Suprapubic skin (tissue), 4 donors: ENCODE measurements around the gene SEC23IP. TPM values are rescaled to one million over a fixed set of nuclear protein-coding genes. Genes with fewer than 3 reads are reported as not detected.

ENCODE experiments used
- DNase-seq, 2 donors: peaks; one replicate each; pipeline ENCODE4 v3.0.0-alpha.2; 2019; ENCODE audit warnings: low spot score in 2 of 2
- H3K27ac ChIP-seq: fragments of 200-600 bp; sonication (generic); one replicate; pipeline ENCODE4 v1.5.1; 2019
- H3K27me3 ChIP-seq: fragments of 200-600 bp; sonication (generic); one replicate; pipeline ENCODE4 v1.5.1; 2019
- H3K36me3 ChIP-seq: fragments of 200-600 bp; sonication (generic); one replicate; pipeline ENCODE4 v1.5.1; 2019
- H3K4me1 ChIP-seq: fragments of 200-600 bp; sonication (generic); one replicate; pipeline ENCODE4 v1.5.1; 2019
- H3K4me3 ChIP-seq: fragments of 200-600 bp; sonication (generic); one replicate; pipeline ENCODE4 v1.5.1; 2019; ENCODE audit warnings: mild to moderate bottlenecking
- H3K9me3 ChIP-seq: fragments of 200-600 bp; sonication (generic); one replicate; pipeline ENCODE4 v1.5.1; 2019
- EP300 ChIP-seq: sonication (generic); formaldehyde crosslinking; IDR thresholded peaks from one replicate; pipeline ENCODE4 v1.6.1; 2017; ENCODE audit warnings: antibody characterized with exemption
- POLR2A ChIP-seq, 2 donors: fragments of 450-650 bp; IDR thresholded peaks; one replicate each; pipeline ENCODE4 v1.6.1; 2017; ENCODE audit warnings: antibody characterized with exemption in 2 of 2, mild to moderate bottlenecking in 2 of 2, moderate library complexity in 2 of 2
- POLR2AphosphoS5 ChIP-seq, 3 donors: sonication (generic); formaldehyde crosslinking; IDR thresholded peaks; one replicate each; pipeline ENCODE4 v1.6.1; 2017; ENCODE audit warnings: antibody characterized with exemption in 3 of 3
- WGBS: methylation state at CpG from one replicate; pipeline ENCODE4 v1.1.5; 2018; 5-methylcytosine and 5-hydroxymethylcytosine counted together
- total RNA-seq, 4 donors: library from RNA; depleted of rRNA; stranded (reverse); fragments of >200 nt; gene quantifications; one replicate each; pipeline ENCODE4 v1.1.0, GENCODE V29; 2016
- TF ChIP-seq, protein P1 (sequence below), 2 donors: fragments of 200-600 bp in 1 of 2; fragments of 450-650 bp in 1 of 2; sonication (generic) in 1 of 2; IDR thresholded peaks; one replicate each; pipeline ENCODE4 v1.5.1; 2016 to 2019; ENCODE audit warnings: antibody characterized with exemption in 2 of 2, mild to moderate bottlenecking in 1 of 2, moderate library complexity in 1 of 2

The SEC23IP gene
- 10 to 100 TPM; 20.8 to 49.6 (median 24.2) TPM for total RNA-seq

DNA sequence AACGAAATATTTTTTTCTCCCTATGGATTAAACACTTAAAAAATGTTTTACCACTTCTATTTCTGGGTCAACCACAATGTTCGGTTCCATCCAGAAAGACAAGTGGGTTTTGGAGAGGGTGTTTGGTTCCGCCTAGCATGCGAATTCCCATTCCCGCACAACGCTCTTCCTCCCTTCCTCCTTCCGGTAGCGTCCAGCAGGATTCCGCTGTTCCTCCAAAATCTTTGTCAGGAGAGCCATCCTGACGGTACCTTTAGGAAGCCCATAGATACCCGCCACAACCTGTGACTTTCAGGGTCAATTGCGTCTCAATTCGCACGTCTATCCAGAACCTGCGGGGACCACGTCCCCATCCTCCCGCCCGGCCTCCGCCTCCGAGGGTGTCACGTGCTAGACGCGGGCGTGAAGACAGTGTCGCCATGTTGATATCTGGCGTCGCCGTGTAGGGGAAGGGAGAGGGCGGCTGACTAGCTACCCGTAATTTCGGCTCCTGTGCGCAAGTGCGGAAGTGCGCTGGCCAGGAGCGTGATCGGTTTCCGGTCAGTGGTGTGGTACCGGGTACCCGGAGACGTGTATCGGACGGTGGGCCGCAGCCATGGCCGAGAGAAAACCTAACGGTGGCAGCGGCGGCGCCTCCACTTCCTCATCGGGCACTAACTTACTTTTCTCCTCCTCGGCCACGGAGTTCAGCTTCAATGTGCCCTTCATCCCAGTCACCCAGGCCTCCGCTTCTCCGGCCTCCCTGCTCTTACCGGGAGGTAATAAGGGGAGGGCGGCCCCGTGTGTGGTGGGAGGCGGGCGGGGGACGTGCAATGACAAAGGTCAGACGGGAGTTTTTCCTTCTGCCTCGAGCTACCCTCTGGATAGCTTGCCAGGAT is at the start of gene SEC23IP:
SEC23IP (plus strand) TSS at position 543 of the 878 bp plus-strand sequence; CDS start at position 596, 53 bp downstream.
- H3K36me3 ChIP-seq = peaks cover 6% of the 10 kb centered on the region
- DNase-seq = peak; percentile 97 to 98
- TF ChIP-seq EP300 (no peak), POLR2A (IDR thresholded peaks at IDR 0.05) (peak in 1 of 2 donors; percentile 74), POLR2AphosphoS5 (IDR thresholded peaks at IDR 0.05) (peak; percentile 50 to 94 (median 79))
- TF ChIP-seq, protein P1, sequence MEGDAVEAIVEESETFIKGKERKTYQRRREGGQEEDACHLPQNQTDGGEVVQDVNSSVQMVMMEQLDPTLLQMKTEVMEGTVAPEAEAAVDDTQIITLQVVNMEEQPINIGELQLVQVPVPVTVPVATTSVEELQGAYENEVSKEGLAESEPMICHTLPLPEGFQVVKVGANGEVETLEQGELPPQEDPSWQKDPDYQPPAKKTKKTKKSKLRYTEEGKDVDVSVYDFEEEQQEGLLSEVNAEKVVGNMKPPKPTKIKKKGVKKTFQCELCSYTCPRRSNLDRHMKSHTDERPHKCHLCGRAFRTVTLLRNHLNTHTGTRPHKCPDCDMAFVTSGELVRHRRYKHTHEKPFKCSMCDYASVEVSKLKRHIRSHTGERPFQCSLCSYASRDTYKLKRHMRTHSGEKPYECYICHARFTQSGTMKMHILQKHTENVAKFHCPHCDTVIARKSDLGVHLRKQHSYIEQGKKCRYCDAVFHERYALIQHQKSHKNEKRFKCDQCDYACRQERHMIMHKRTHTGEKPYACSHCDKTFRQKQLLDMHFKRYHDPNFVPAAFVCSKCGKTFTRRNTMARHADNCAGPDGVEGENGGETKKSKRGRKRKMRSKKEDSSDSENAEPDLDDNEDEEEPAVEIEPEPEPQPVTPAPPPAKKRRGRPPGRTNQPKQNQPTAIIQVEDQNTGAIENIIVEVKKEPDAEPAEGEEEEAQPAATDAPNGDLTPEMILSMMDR (IDR thresholded peaks at IDR 0.05) = no peak
- no peaks in the 10 kb centered on the region for H3K27me3 ChIP-seq
- H3K27ac ChIP-seq = peak within 1 kb of the TSS; percentile 79
- WGBS = under 1% methylated on average over 48 of the region's 61 CpGs
- peaks cover 50% of the 10 kb centered on the region for H3K4me1 ChIP-seq
- H3K9me3 ChIP-seq = no peaks in the 10 kb centered on the region
- H3K4me3 ChIP-seq = peak within 1 kb of the TSS; percentile 75

DNA sequence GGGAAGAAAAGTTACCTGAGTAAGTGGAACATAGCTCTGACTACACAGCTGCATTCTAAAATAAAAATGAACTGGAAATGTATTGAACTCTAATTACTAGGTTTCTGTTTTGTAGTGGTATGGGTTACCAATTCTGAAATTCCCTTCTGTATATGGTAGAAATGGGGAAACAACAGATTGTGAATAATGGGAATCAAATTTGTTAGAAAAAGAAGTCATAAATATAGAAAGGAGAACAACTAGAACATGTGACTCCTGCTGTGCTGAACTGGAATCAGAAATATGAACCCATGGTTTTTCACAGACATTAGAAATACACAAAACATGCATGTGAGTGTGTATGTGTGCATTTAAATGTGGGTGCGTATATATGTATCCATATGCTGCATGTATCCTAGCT is 46.9 kb upstream of the SEC23IP start:
- WGBS = 93% methylated on average over 1 of the region's 1 CpG
- TF ChIP-seq POLR2A (IDR thresholded peaks at IDR 0.05) (no peak), EP300 (no peak), POLR2AphosphoS5 (IDR thresholded peaks at IDR 0.05) (no peak)
- TF ChIP-seq, protein P1 (IDR thresholded peaks at IDR 0.05) = no peak
- Histone ChIP-seq H3K36me3 (peaks cover 88% of the 10 kb centered on the region), H3K4me3 (no peak overlapping the region), H3K9me3 (no peaks in the 10 kb centered on the region), H3K27ac (no peak overlapping the region), H3K4me1 (no peaks in the 10 kb centered on the region), H3K27me3 (no peaks in the 10 kb centered on the region)
- DNase-seq = no peak

DNA sequence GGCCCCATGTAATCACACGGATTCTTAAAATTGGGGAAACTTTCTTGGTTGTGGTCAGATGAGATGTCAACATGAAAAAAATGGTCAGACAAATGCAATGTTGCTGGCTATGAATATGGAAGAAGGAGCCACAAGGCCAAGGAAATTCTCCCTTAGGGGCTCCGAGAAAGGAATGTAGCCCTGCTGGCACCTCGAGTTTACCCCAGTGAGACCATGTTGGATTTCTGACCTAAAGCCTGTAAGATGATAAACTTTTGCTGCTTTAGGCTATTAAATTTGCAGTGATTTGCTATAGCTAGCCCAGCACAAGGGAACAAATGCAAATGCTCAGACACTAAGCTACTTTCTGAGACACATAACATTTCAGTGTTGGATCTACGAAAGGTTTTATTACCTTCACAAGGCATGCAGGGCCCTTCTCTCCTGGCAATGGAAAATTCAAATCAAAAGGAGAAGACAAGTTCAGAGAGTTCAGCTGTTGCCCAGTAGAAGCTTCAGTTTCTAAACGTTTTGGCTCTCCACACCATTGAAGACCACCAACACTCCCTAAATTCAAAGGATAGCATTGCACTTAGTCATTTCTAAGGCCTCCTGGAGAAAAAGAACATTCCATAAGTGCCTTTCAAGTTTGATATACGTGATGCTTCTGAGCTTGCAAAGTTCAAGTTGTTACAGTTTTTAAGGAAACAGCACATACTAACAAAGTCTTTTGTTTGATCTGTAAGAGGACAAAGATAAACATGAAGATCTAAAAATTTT is 43.3 kb upstream of the SEC23IP start:
- 66% methylated on average over 6 of the region's 6 CpGs for WGBS
- no peak for DNase-seq
- H3K9me3 ChIP-seq = no peaks in the 10 kb centered on the region
- no peaks in the 10 kb centered on the region for H3K4me1 ChIP-seq
- H3K4me3 ChIP-seq = no peak overlapping the region
- TF ChIP-seq POLR2AphosphoS5 (IDR thresholded peaks at IDR 0.05) = no peak
- no peak for TF ChIP-seq POLR2A (IDR thresholded peaks at IDR 0.05)
- TF ChIP-seq EP300 = no peak
- TF ChIP-seq, protein P1 (IDR thresholded peaks at IDR 0.05) = no peak
- no peak overlapping the region for H3K27ac ChIP-seq
- peaks cover 78% of the 10 kb centered on the region for H3K36me3 ChIP-seq
- no peaks in the 10 kb centered on the region for H3K27me3 ChIP-seq

DNA sequence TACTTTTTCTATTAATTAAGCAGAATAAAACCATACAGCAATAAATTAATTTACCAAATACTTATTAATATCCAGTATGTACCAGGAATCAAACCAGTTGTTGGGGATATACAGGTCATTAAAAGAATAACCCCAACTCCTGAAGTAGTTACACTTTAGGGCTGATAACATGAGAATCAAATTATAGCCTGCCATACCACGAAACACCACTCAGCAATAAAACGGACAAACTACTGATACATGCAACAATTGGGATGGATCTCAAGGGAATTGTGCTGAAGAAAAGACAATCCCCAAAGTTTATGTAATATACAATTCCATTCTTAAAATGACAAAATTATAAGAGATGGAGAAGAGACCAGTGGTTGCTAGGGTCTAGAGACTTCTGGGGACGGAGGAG is 42.6 kb upstream of the SEC23IP start:
- WGBS = 95% methylated on average over 3 of the region's 3 CpGs
- Histone ChIP-seq H3K27me3 (no peaks in the 10 kb centered on the region), H3K9me3 (no peaks in the 10 kb centered on the region), H3K27ac (no peak overlapping the region), H3K36me3 (peaks cover 75% of the 10 kb centered on the region), H3K4me1 (no peaks in the 10 kb centered on the region), H3K4me3 (no peak overlapping the region)
- no peak for DNase-seq
- TF ChIP-seq POLR2AphosphoS5 (IDR thresholded peaks at IDR 0.05) (no peak), POLR2A (IDR thresholded peaks at IDR 0.05) (no peak), EP300 (no peak)
- TF ChIP-seq, protein P1 (IDR thresholded peaks at IDR 0.05) = no peak

DNA sequence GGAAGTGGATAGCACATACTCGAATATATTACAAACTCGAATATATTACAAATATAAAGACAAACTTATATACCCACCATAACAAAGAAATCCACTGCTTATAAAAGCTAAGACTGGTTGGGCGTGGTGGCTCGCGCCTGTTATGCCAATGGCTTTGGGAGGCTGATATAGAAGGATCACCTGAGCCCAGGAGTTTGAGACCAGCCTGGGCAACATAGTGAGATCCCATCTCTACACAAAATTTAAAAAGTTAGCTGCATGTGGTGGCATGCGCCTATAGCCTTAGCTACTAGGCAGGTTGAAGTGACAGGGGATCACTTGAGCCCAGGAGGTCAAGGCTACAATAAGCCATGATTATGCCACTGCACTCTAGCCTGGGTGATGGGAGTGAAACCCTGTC is 40.3 kb upstream of the SEC23IP start:
- no peak overlapping the region for H3K4me3 ChIP-seq
- DNase-seq = no peak
- no peak for TF ChIP-seq POLR2A (IDR thresholded peaks at IDR 0.05)
- TF ChIP-seq, protein P1 (IDR thresholded peaks at IDR 0.05) = no peak
- TF ChIP-seq EP300 = no peak
- TF ChIP-seq POLR2AphosphoS5 (IDR thresholded peaks at IDR 0.05) = no peak
- WGBS = 98% methylated on average over 6 of the region's 6 CpGs
- H3K36me3 ChIP-seq = peaks cover 71% of the 10 kb centered on the region
- no peaks in the 10 kb centered on the region for H3K4me1 ChIP-seq
- H3K27ac ChIP-seq = no peak overlapping the region
- no peaks in the 10 kb centered on the region for H3K27me3 ChIP-seq
- no peaks in the 10 kb centered on the region for H3K9me3 ChIP-seq
